DMS153 treated with DMSO at 0.1 percent for 48 hours (cell line): ENCODE data around the gene SSR4.

Experiments
- DNase-seq: peaks from one replicate; lab custom pipeline; 2025; ENCODE audit not compliant: unreplicated experiment; lab: John Stamatoyannopoulos, UW

SSR4 gene

DNA sequence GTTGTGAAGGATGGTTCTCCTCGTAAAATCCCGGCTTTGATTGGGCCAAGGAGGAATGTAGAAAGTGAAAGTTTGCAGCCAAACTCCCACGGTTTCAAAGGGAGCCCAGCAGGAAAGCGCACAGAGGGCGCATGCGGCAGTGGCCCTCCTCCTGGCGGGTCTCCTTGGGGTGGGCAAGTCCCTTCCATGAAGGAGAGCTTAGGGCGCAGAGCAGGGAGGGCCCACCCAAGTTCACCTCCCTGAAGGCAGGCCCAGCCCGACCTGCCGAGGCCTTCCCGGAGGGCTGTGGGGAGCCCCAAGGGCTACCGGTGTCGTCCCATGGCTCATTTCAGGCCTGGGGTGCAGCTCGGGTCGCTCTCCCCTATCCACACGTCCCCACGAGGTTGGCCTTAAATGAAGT, 33.8 kb downstream of the SSR4 start:
- no peak for DNase-seq

- DNase-seq = no peak
Measured at GRCh38 chrX:153828723-153829548, 34.5 kb downstream of the SSR4 start.

GRCh38 chrX:153829549-153829798, 35.0 kb downstream of the SSR4 start:
- no peak for DNase-seq

GRCh38 chrX:153829799-153830639, 35.6 kb downstream of the SSR4 start, which contains the start of gene PDZD4:
PDZD4 (minus strand) TSS chrX:153830544; CDS start chrX:153830298, 246 bp downstream.
- no peak for DNase-seq

- no peak for DNase-seq
Measured at GRCh38 chrX:153830640-153831428, 36.4 kb downstream of the SSR4 start.

GRCh38 chrX:153831429-153832150, 37.1 kb downstream of the SSR4 start:
- no peak for DNase-seq

DNA sequence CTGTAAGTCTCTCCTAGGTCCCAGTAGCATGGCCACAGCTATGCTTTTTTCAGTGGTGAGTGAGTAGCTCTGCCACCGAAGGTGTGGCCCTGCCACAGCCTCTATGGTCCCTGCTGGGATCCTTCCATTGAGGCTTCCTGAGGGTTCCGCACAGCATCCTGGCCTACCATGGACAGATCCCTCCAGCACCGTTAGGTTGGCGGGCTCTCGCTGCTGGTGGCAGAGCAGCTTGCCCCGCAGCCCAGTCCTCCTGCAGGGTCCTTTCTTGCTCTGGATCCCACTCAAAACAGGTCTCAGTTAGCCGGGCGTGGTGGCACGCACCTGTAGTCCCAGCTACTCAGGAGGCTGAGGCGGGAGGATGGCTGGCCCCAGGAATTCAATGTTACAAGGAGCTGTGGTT, 38.3 kb downstream of the SSR4 start:
- DNase-seq = no peak

DNA sequence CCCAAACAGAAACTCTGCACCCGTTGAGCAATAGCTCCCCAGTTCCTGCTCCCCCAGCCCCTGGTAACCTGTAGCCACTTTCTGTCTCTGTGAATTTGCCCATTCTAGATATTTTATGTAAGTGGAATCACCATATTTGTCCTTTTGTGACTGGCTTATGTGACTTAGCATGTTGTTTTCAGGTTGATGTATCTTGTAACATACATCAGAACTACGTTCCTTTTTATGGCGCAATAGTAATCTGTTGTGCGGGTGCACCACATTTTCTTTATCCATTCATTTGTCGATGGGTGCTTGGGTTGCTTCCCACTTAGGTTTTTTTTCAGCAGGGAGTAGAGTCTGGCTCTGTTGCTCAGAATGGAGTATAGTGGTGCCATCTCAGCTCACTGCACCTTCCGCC, 42.5 kb downstream of the SSR4 start:
- DNase-seq = no peak

DNA sequence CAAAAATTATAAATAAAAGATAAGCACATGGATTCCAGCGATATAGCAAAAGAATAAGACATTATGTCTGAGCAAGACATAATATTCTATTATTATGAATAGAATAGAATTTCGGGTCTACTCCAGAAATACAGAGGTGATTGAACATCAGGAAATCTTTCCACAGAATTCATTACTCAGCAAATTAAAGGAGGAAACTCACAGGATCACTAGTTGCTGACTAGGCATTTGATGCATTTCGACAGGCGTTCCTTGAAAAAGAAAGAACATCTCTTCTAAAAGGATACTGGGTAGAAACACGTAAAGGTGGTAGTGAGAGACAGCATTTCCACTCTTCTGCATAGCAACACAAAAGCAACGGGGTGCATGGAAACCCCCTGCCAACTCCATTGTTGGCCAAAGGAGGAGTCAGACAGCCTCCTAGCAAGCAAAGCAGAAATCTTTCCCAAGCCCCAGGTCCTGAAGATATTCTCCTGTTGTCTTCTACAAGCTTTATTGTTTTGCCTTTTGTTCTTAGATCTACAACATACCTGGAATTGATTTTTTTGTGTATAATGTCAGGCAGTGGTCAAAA, 50.1 kb downstream of the SSR4 start:
- no peak for DNase-seq

DNA sequence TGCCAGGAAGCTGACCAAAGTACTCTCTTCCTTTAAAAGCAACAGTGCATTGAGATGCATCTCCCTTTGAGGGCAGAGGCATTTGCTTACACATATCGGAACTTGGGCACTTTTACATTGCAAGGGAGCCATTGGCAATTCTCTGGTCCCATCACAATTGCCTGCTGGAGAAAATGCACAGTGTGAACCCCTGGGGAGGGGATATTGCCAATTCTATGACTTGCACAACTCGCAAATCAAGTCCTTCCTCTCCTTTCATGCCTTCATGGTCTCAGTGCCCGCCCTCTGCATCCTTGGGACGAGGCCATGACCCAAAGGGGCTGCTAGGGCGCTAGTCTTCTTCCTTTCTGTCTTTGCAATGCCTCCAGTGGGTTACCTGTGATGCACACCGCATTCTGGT, 50.7 kb downstream of the SSR4 start:
- DNase-seq = no peak

- DNase-seq = no peak
Measured at GRCh38 chrX:153845842-153846241, 51.4 kb downstream of the SSR4 start.
